ENCODE measurements around the gene STAC3. TPM values are rescaled to one million over a fixed set of nuclear protein-coding genes. Genes with fewer than 3 reads are reported as not detected.
A peak's percentile ranks its signal among the peaks of the same experiment; 100 is the strongest.

The STAC3 gene
- total RNA-seq, 2 donors from 2014 or later: 0.78 to 2.0 TPM

GRCh38 chr12:57261428-57261865 lies 10.5 kb upstream of the STAC3 start:
- DNase-seq (no peak), ATAC-seq (no peak)
- Histone ChIP-seq H3K27me3 (no peaks in the 10 kb centered on the region), H3K36me3 (replicated peaks in 1 of 2; ENCODE audit: insufficient read depth in 1 of 2, low read depth in 2 of 2) (peaks cover 0 to 17% of the 10 kb centered on the region in 2 donors), H3K4me1 (peaks cover 24% of the 10 kb centered on the region), H3K27ac (no peak overlapping the region), H3K4me3 (no peak overlapping the region), H3K9me3 (no peaks in the 10 kb centered on the region)
- 55 to 63% methylated on average over 2 of the region's 2 CpGs for WGBS, 2 donors
- intact Hi-C loops (cut with DNase I): no loop called here
- TF ChIP-seq CTCF (IDR thresholded peaks at IDR 0.05) (no peak), POLR2A (IDR thresholded peaks at IDR 0.05) (no peak)

- no peak for DNase-seq
- TF ChIP-seq POLR2A (IDR thresholded peaks at IDR 0.05) (no peak), CTCF (IDR thresholded peaks at IDR 0.05) (no peak)
- H3K4me3 ChIP-seq: no peak overlapping the region
- intact Hi-C loops (cut with DNase I): no loop called here
- no peak overlapping the region for H3K27ac ChIP-seq
- 90 to 96% methylated on average over 4 of the region's 4 CpGs for WGBS, 2 donors
- ATAC-seq: no peak
- H3K27me3 ChIP-seq: no peaks in the 10 kb centered on the region
- H3K4me1 ChIP-seq: peaks cover 24% of the 10 kb centered on the region
- H3K9me3 ChIP-seq: no peaks in the 10 kb centered on the region
- H3K36me3 ChIP-seq (replicated peaks in 1 of 2; ENCODE audit: insufficient read depth in 1 of 2, low read depth in 2 of 2): peaks cover 0 to 17% of the 10 kb centered on the region in 2 donors
Measured at GRCh38 chr12:57260366-57260765, 9.4 kb upstream of the STAC3 start.

GRCh38 chr12:57258977-57259970 lies 8.3 kb upstream of the STAC3 start:
- Histone ChIP-seq H3K4me1 (peaks cover 24% of the 10 kb centered on the region), H3K9me3 (no peaks in the 10 kb centered on the region), H3K27ac (peak overlapping the region in 3 of 4 donors; percentile 22 to 58 (median 27)), H3K27me3 (no peaks in the 10 kb centered on the region), H3K4me3 (no peak overlapping the region), H3K36me3 (replicated peaks in 1 of 2; ENCODE audit: insufficient read depth in 1 of 2, low read depth in 2 of 2) (peaks cover 0 to 17% of the 10 kb centered on the region in 2 donors)
- 15 to 18% methylated on average over 6 of the region's 6 CpGs for WGBS, 2 donors
- DNase-seq: peak; percentile 54 to 80 (median 70)
- peak; percentile 85 for ATAC-seq
- TF ChIP-seq CTCF (IDR thresholded peaks at IDR 0.05) (no peak), POLR2A (IDR thresholded peaks at IDR 0.05) (no peak)
- intact Hi-C loops (cut with DNase I): no loop called here

- DNase-seq (no peak), ATAC-seq (no peak)
- 84 to 92% methylated on average over 6 of the region's 6 CpGs for WGBS, 2 donors
- peaks cover 0 to 17% of the 10 kb centered on the region in 2 donors for H3K36me3 ChIP-seq (replicated peaks in 1 of 2; ENCODE audit: insufficient read depth in 1 of 2, low read depth in 2 of 2)
- TF ChIP-seq CTCF (IDR thresholded peaks at IDR 0.05) (no peak), POLR2A (IDR thresholded peaks at IDR 0.05) (no peak)
- no peaks in the 10 kb centered on the region for H3K9me3 ChIP-seq
- intact Hi-C loops (cut with DNase I): no loop called here
- H3K4me3 ChIP-seq: no peak overlapping the region
- H3K4me1 ChIP-seq: peaks cover 24% of the 10 kb centered on the region
- no peaks in the 10 kb centered on the region for H3K27me3 ChIP-seq
- no peak overlapping the region for H3K27ac ChIP-seq
Measured at GRCh38 chr12:57255916-57256315, 4.9 kb upstream of the STAC3 start.

Data from body of pancreas (tissue), 4 donors.